Activated naive CD8-positive, alpha-beta T cell treated with anti-CD3 and anti-CD28 coated beads, Interleukin-2, amount 50 U/mL, for 24 hours (primary cell): ENCODE measurements around the gene TEKT2.
A peak's percentile ranks its signal among the peaks of the same experiment; 100 is the strongest.

ENCODE experiments used
- ATAC-seq: fragments of 150-1000 bp; cut with Tn5 transposase; one replicate; pipeline ENCODE4 v1.10.0; 2021
- DNase-seq: peaks from one replicate; pipeline ENCODE4 v3.0.0; 2021
- H3K27ac Mint-ChIP-seq: one replicate; pipeline ENCODE4 v1.8.0; 2021; ENCODE audit warnings: mild to moderate bottlenecking, mixed read lengths
- H3K27me3 Mint-ChIP-seq: one replicate; pipeline ENCODE4 v1.8.0; 2021; ENCODE audit warnings: mixed read lengths
- H3K36me3 Mint-ChIP-seq: one replicate; pipeline ENCODE4 v1.8.0; 2021; ENCODE audit warnings: low read depth, mixed read lengths
- H3K4me1 Mint-ChIP-seq: one replicate; pipeline ENCODE4 v1.8.0; 2021; ENCODE audit warnings: mixed read lengths
- H3K4me3 Mint-ChIP-seq: one replicate; pipeline ENCODE4 v1.8.0; 2021; ENCODE audit warnings: mild to moderate bottlenecking, moderate library complexity, mixed read lengths
- H3K9me3 Mint-ChIP-seq: one replicate; pipeline ENCODE4 v1.8.0; 2021; ENCODE audit warnings: mixed read lengths

Gene TEKT2

GRCh38 chr1:36093226-36093625 lies 9.3 kb downstream of the TEKT2 start:
- ATAC-seq (no peak), DNase-seq (no peak)
- no peaks in the 10 kb centered on the region for H3K27me3 Mint-ChIP-seq
- H3K4me1 Mint-ChIP-seq, result peaks cover 17% of the 10 kb centered on the region
- H3K36me3 Mint-ChIP-seq, result peaks cover 22% of the 10 kb centered on the region
- no peak overlapping the region for H3K27ac Mint-ChIP-seq
- no peak overlapping the region for H3K4me3 Mint-ChIP-seq
- no peaks in the 10 kb centered on the region for H3K9me3 Mint-ChIP-seq

DNA sequence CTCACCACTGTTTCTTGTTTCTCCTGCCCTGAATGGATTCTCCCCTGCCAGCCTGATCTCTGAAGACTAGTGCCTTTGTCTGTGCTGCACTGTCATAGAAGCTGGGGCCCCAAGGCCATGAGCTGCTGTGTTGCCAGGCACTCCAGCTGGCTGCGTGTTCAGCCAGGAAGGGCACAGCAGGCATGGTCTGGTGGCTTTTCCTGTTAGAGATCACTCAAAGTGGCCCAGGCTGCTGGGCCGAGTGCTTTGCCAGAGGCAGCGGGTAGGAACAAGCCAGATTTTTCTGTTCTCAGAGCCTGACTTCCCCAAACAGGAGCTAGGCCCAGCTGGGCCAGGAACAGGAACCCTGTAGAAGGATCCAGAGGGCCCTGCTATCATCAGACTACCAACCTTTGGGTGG lies 10.0 kb downstream of the TEKT2 start:
- no peak for ATAC-seq
- no peak for DNase-seq
- Mint-ChIP-seq H3K4me3 (no peak overlapping the region), H3K9me3 (no peaks in the 10 kb centered on the region), H3K36me3 (peaks cover 22% of the 10 kb centered on the region), H3K4me1 (peaks cover 17% of the 10 kb centered on the region), H3K27me3 (no peaks in the 10 kb centered on the region), H3K27ac (no peak overlapping the region)

- no peak for DNase-seq
- Mint-ChIP-seq H3K9me3 (no peaks in the 10 kb centered on the region), H3K27me3 (no peaks in the 10 kb centered on the region), H3K36me3 (peaks cover 17% of the 10 kb centered on the region), H3K4me1 (peaks cover 12% of the 10 kb centered on the region), H3K4me3 (no peak overlapping the region), H3K27ac (no peak overlapping the region)
- no peak for ATAC-seq
These were observed 10.7 kb downstream of the TEKT2 start for GRCh38 chr1:36094621-36095061.

DNA sequence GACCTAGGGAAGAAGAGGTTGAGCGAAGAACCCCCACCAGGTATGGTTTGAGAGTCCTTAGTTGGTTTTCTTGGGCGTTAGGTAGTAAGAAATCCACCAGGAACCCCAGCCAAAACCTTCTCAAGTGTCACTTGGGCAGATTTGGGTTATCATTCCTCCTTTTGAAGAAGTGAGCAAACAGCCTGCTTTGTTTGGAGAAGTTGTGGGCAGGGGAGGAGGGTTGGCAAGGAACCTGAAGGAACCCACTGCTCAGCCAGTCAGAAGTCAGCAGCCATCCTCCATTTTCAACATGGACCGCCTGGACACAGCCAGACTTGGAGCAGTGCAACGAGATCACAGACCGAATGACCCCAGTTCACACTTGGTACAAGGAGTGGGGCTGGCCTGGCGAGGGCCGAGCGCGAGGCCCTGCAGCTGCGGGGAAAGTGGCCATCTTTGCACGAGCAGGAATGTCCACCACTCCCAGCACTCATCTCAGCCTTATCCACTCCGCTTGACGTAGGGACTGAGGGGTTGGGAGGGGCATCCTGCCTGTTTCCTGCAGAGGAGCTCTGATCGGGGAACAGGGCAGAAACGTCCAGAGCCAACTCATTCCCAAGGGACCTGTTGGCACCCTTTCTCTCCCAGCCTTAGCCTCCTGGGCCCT lies 12.0 kb downstream of the TEKT2 start:
- peaks cover 12% of the 10 kb centered on the region for H3K36me3 Mint-ChIP-seq
- H3K9me3 Mint-ChIP-seq, result no peaks in the 10 kb centered on the region
- no peaks in the 10 kb centered on the region for H3K27me3 Mint-ChIP-seq
- H3K4me3 Mint-ChIP-seq, result no peak overlapping the region
- no peak overlapping the region for H3K27ac Mint-ChIP-seq
- ATAC-seq (no peak), DNase-seq (no peak)
- H3K4me1 Mint-ChIP-seq, result peaks cover 4% of the 10 kb centered on the region

DNA sequence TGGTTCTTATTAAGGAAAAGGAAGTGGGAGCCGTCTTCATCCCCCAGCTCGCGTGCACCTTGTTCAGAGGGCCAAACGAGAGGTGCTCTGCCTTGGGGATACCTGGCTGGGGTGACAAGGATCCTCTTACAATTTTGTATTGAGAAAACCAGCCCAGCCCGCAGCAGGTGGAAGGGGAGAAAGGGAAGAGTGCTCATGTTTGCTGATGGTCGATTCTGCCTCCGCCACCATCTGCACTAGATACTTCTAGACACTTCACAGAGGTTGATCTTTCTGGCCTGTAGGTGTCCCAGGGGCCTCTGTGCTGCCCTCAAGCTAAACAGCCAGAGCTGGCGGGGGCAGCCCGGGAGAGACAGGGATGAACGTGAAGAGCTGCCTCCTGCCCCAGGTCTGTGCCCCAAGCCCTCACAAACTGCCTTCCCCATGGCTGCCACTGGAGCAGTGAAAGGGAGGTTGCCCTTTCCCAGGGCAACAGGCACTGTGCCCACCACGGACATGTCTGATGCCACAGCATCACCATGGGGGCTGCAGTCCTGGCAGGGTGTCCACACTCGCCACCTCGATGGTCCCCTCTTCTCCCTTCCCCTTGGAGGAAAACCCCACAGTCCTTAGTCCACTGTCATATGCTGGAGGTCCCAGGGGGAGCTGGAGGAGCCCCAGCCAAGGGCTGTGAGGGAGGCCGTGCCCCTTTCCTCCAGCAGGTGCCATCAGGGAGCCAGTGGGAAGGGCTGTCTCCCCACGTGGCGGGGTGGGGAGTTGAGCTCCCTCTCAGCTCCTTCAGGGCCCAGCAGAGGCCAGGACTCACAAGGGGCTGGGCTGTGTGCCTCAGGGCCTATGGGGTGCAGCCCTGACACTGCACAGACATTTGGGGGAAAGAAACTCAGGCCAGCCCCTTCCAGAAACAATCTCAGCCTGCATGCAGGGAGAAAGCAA lies 12.9 kb downstream of the TEKT2 start:
- ATAC-seq, result no peak
- no peaks in the 10 kb centered on the region for H3K4me1 Mint-ChIP-seq
- no peak overlapping the region for H3K27ac Mint-ChIP-seq

GRCh38 chr1:36097693-36098585 lies 14.0 kb downstream of the TEKT2 start:
- ATAC-seq (no peak), DNase-seq (no peak)
- Mint-ChIP-seq H3K27ac (no peak overlapping the region), H3K4me1 (no peaks in the 10 kb centered on the region), H3K4me3 (no peak overlapping the region), H3K36me3 (peaks cover 4% of the 10 kb centered on the region), H3K27me3 (no peaks in the 10 kb centered on the region), H3K9me3 (no peaks in the 10 kb centered on the region)

More for the DNA sequence above, 12.9 kb downstream of the TEKT2 start:
- no peaks in the 10 kb centered on the region for H3K27me3 Mint-ChIP-seq
- peaks cover 11% of the 10 kb centered on the region for H3K36me3 Mint-ChIP-seq
- H3K4me3 Mint-ChIP-seq, result no peak overlapping the region
- no peak for DNase-seq
- H3K9me3 Mint-ChIP-seq, result no peaks in the 10 kb centered on the region

DNA sequence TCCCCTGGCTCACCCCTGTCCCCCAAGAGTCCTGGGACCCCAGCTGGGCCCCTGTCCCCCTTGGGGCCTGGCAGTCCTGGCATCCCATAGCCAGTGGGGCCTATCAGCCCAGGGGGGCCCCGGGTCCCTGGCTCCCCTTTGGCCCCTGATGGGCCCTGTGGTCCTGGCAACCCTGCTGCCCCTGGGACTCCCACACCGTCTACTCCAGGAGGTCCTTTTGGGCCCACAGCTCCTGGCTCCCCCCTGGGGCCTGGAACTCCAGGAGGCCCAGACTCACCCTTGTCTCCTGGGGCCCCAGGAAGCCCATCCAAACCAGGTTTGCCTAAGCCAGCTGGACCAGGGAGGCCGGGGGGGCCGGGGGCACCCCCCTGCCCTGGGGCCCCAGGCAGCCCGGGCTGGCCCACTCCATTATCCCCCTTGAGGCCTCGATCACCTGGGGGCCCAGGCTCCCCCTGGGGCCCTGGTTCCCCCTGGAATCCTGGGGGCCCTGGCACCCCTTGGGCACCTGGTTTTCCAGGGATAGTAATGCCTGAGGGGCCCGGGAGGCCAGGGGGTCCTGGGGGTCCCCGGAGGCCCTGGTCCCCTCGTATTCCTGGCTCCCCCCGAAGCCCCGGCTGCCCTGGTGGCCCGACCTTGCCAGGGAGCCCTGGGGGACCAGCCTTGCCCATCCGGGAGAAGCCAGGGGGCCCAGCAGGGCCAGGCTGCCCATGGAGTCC lies 14.9 kb downstream of the TEKT2 start:
- Mint-ChIP-seq H3K9me3 (no peaks in the 10 kb centered on the region), H3K27ac (no peak overlapping the region), H3K4me1 (no peaks in the 10 kb centered on the region), H3K4me3 (no peak overlapping the region), H3K36me3 (no peaks in the 10 kb centered on the region), H3K27me3 (no peaks in the 10 kb centered on the region)
- DNase-seq, result no peak
- no peak for ATAC-seq

GRCh38 chr1:36099681-36100341 lies 15.9 kb downstream of the TEKT2 start:
- Mint-ChIP-seq H3K27me3 (no peaks in the 10 kb centered on the region), H3K4me3 (no peak overlapping the region), H3K36me3 (no peaks in the 10 kb centered on the region), H3K27ac (no peak overlapping the region), H3K9me3 (no peaks in the 10 kb centered on the region), H3K4me1 (no peaks in the 10 kb centered on the region)
- DNase-seq, result peak; percentile 85
- ATAC-seq, result peak; percentile 90

GRCh38 chr1:36100376-36100775 lies 16.5 kb downstream of the TEKT2 start:
- H3K4me3 Mint-ChIP-seq, result no peak overlapping the region
- ATAC-seq (no peak), DNase-seq (no peak)
- no peaks in the 10 kb centered on the region for H3K27me3 Mint-ChIP-seq
- H3K4me1 Mint-ChIP-seq, result no peaks in the 10 kb centered on the region
- H3K27ac Mint-ChIP-seq, result no peak overlapping the region
- H3K36me3 Mint-ChIP-seq, result no peaks in the 10 kb centered on the region
- H3K9me3 Mint-ChIP-seq, result no peaks in the 10 kb centered on the region

- Mint-ChIP-seq H3K4me3 (no peak overlapping the region), H3K36me3 (no peaks in the 10 kb centered on the region), H3K27ac (no peak overlapping the region), H3K4me1 (no peaks in the 10 kb centered on the region), H3K27me3 (no peaks in the 10 kb centered on the region), H3K9me3 (no peaks in the 10 kb centered on the region)
- no peak for DNase-seq
- no peak for ATAC-seq
These were observed 17.7 kb downstream of the TEKT2 start for GRCh38 chr1:36101546-36101945.

- no peaks in the 10 kb centered on the region for H3K9me3 Mint-ChIP-seq
- no peaks in the 10 kb centered on the region for H3K27me3 Mint-ChIP-seq
- ATAC-seq (no peak), DNase-seq (no peak)
- no peak overlapping the region for H3K27ac Mint-ChIP-seq
- H3K36me3 Mint-ChIP-seq, result no peaks in the 10 kb centered on the region
- peaks cover 24% of the 10 kb centered on the region for H3K4me1 Mint-ChIP-seq
- no peak overlapping the region for H3K4me3 Mint-ChIP-seq
These were observed 22.4 kb downstream of the TEKT2 start for GRCh38 chr1:36106269-36106668.

DNA sequence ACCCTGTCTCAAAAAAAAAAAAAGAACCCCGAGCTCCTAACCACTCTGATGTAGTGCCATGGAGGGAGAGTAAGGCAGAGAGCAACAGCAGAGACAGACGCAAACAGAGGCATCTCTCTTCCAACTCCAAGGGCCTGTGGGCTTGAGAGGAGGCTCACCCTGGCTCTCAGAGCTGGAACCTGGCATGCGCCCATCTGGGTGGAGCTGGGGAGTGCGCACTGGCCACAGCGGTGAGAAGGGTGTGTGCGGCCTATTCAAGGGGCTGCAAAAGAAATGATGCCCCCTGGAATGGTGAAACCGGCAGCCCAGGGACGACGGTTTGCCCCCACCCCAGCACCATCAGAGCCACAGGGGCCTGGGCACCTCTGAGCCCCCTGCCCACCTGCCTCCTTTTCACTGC lies 23.5 kb downstream of the TEKT2 start:
- no peaks in the 10 kb centered on the region for H3K27me3 Mint-ChIP-seq
- H3K4me1 Mint-ChIP-seq, result peaks cover 28% of the 10 kb centered on the region
- ATAC-seq (no peak), DNase-seq (no peak)
- H3K27ac Mint-ChIP-seq, result no peak overlapping the region
- no peaks in the 10 kb centered on the region for H3K9me3 Mint-ChIP-seq
- no peaks in the 10 kb centered on the region for H3K36me3 Mint-ChIP-seq
- H3K4me3 Mint-ChIP-seq, result no peak overlapping the region

DNA sequence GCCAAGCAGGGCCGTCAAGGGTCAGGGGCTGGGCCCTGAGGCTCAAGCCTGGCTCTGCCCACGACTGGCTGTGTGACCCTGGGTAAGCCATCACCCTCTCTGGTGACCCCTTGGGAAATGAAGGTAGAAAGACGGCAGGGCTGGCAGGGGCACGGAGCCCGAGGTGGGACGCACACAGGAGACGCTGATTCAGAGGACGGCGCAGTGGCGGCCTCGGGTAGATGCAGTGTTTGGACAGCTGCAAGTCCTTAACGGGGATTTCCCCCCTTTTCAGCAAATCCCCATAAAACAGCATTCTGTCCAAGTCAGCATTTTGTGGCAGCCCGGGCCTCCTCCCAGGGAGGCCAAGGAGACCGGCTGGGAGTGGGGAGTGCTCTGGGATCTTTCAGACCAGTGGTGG lies 24.4 kb downstream of the TEKT2 start:
- Mint-ChIP-seq H3K27ac (no peak overlapping the region), H3K9me3 (no peaks in the 10 kb centered on the region), H3K4me1 (peaks cover 28% of the 10 kb centered on the region), H3K4me3 (no peak overlapping the region), H3K36me3 (no peaks in the 10 kb centered on the region), H3K27me3 (no peaks in the 10 kb centered on the region)
- ATAC-seq (no peak), DNase-seq (no peak)
